HG03565 (cell line): ENCODE data around the gene DRC1.

Experiments used
- ATAC-seq: cut with Tn5 transposase; IDR thresholded peaks from one replicate; pipeline ENCODE4 v1.9.1; 2021; ENCODE audit warnings: mild to moderate bottlenecking, moderate library complexity; ENCODE audit not compliant: unreplicated experiment

DRC1 gene

GRCh38 chr2:26442301-26442700, 40.6 kb downstream of the DRC1 start:
- ATAC-seq: no peak

- no peak for ATAC-seq
Measured at GRCh38 chr2:26442707-26443106, 41.0 kb downstream of the DRC1 start.

GRCh38 chr2:26444236-26444635, 42.5 kb downstream of the DRC1 start:
- ATAC-seq: no peak

GRCh38 chr2:26448651-26449050, 46.9 kb downstream of the DRC1 start:
- no peak for ATAC-seq

- ATAC-seq: no peak
Measured at GRCh38 chr2:26449278-26450030, 47.7 kb downstream of the DRC1 start.

- ATAC-seq: no peak
Measured at GRCh38 chr2:26450031-26450635, 48.4 kb downstream of the DRC1 start.

- ATAC-seq: no peak
Measured at GRCh38 chr2:26451700-26452099, 50.0 kb downstream of the DRC1 start.

- ATAC-seq: no peak
Measured at GRCh38 chr2:26453421-26454329, 52.0 kb downstream of the DRC1 start.

- no peak for ATAC-seq
Measured at GRCh38 chr2:26454561-26455001, 52.9 kb downstream of the DRC1 start.

GRCh38 chr2:26455037-26455669, 53.4 kb downstream of the DRC1 start:
- ATAC-seq: no peak

GRCh38 chr2:26455670-26456439, 54.1 kb downstream of the DRC1 start:
- no peak for ATAC-seq

- no peak for ATAC-seq
Measured at GRCh38 chr2:26456440-26457250, 54.9 kb downstream of the DRC1 start.

- ATAC-seq: no peak
Measured at GRCh38 chr2:26457251-26457666, 55.5 kb downstream of the DRC1 start.

- no peak for ATAC-seq
Measured at GRCh38 chr2:26457695-26458364, 56.1 kb downstream of the DRC1 start.

- ATAC-seq: no peak
Measured at GRCh38 chr2:26458365-26459042, 56.8 kb downstream of the DRC1 start.

GRCh38 chr2:26459991-26460612, 58.4 kb downstream of the DRC1 start:
- ATAC-seq: no peak

- no peak for ATAC-seq
Measured at GRCh38 chr2:26460613-26461031, 58.9 kb downstream of the DRC1 start.

- ATAC-seq: no peak
Measured at GRCh38 chr2:26461601-26462023, 59.9 kb downstream of the DRC1 start.
